Thoracic aorta (tissue), 2 donors: ENCODE results near the gene RPS6KA5. TPM values are rescaled to one million over a fixed set of nuclear protein-coding genes. Genes with fewer than 3 reads are reported as not detected.
"Not testable (repeated sequence)": the region's sequence is repeated elsewhere in the genome, so short reads cannot be mapped to it uniquely, and the experiment has no call there.

ENCODE experiments used
- ATAC-seq: fragments of 150-250 bp; one replicate; pipeline ENCODE4 v1.8.0; 2017; ENCODE audit warnings: low read depth; ENCODE audit not compliant: insufficient number of reproducible peaks, low FRiP score
- DNase-seq: peaks from one replicate; pipeline ENCODE4 v3.0.0-alpha.2; 2020; ENCODE audit warnings: low spot score
- H3K27ac ChIP-seq, 2 donors: fragments of 200-600 bp; sonication (generic); 1 replicate in 1 of 2; 2 replicates in 1 of 2; pipeline ENCODE4 v1.5.1; 2016; ENCODE audit warnings: mild to moderate bottlenecking in 2 of 2, moderate library complexity in 2 of 2
- H3K27me3 ChIP-seq: fragments of 200-600 bp; sonication (generic); replicated peaks from 2 replicates; pipeline ENCODE4 v1.6.0; 2016; ENCODE audit warnings: mild to moderate bottlenecking; ENCODE audit not compliant: insufficient read depth
- H3K36me3 ChIP-seq: fragments of 200-600 bp; sonication (generic); one replicate; pipeline ENCODE4 v1.5.1; 2016
- H3K4me1 ChIP-seq, 2 donors: fragments of 200-600 bp; sonication (generic); 1 replicate in 1 of 2; 2 replicates in 1 of 2; pipeline versions ENCODE4 v1.5.1 to v1.6.0; 2016; ENCODE audit warnings: low read depth in 2 of 2, mild to moderate bottlenecking in 1 of 2; ENCODE audit not compliant: control insufficient read depth in 1 of 2
- H3K4me3 ChIP-seq: fragments of 200-600 bp; sonication (generic); 2 replicates; pipeline ENCODE4 v1.5.1; 2016; ENCODE audit warnings: mild to moderate bottlenecking
- H3K9me3 ChIP-seq: fragments of 200-600 bp; sonication (generic); 2 replicates; pipeline ENCODE4 v1.5.1; 2016
- CTCF ChIP-seq: fragments of 200-600 bp; sonication (generic); IDR thresholded peaks from one replicate; pipeline ENCODE4 v1.5.1; 2019; ENCODE audit warnings: antibody characterized with exemption
- total RNA-seq, 2 donors: library from RNA; depleted of rRNA; stranded (reverse); fragments of >200 nt; gene quantifications; one replicate each; pipeline versions ENCODE4 v1.1.0 to v1.2.3, GENCODE V29; 2016

RPS6KA5 gene
- total RNA-seq, 2 donors from 2014 or later, result 1.4 to 4.6 TPM

- ATAC-seq (no peak), DNase-seq (no peak)
- Histone ChIP-seq H3K27me3 (no peaks in the 10 kb centered on the region), H3K4me3 (no peak overlapping the region), H3K9me3 (peaks cover 11% of the 10 kb centered on the region), H3K4me1 (no peaks in the 10 kb centered on the region), H3K27ac (no peak overlapping the region), H3K36me3 (no peaks in the 10 kb centered on the region)
- no peak for TF ChIP-seq CTCF
Observed at GRCh38 chr14:90942511-90942910, 117.9 kb downstream of the RPS6KA5 start.

GRCh38 chr14:90941706-90942105, 118.7 kb downstream of the RPS6KA5 start:
- no peaks in the 10 kb centered on the region for H3K36me3 ChIP-seq

GRCh38 chr14:90940318-90940962, 120.0 kb downstream of the RPS6KA5 start:
- Histone ChIP-seq H3K36me3 (no peaks in the 10 kb centered on the region), H3K27me3 (no peaks in the 10 kb centered on the region), H3K27ac (no peak overlapping the region), H3K4me1 (no peaks in the 10 kb centered on the region), H3K9me3 (peaks cover 11% of the 10 kb centered on the region), H3K4me3 (no peak overlapping the region)
- no peak for DNase-seq
- TF ChIP-seq CTCF, result no peak
- ATAC-seq, result no peak

More at GRCh38 chr14:90941706-90942105, 118.7 kb downstream of the RPS6KA5 start:
- Histone ChIP-seq H3K4me1 (no peaks in the 10 kb centered on the region), H3K27ac (no peak overlapping the region), H3K27me3 (no peaks in the 10 kb centered on the region), H3K9me3 (peaks cover 11% of the 10 kb centered on the region), H3K4me3 (no peak overlapping the region)
- ATAC-seq (no peak), DNase-seq (no peak)
- TF ChIP-seq CTCF, result no peak

GRCh38 chr14:90939252-90939795, 121.1 kb downstream of the RPS6KA5 start:
- not testable (repeated sequence) for DNase-seq, ATAC-seq, H3K27ac ChIP-seq, H3K27me3 ChIP-seq, H3K4me3 ChIP-seq, H3K36me3 ChIP-seq, H3K4me1 ChIP-seq
- H3K9me3 ChIP-seq, result peaks cover 11% of the 10 kb centered on the region

- no peak for TF ChIP-seq CTCF
- Histone ChIP-seq H3K9me3 (peaks cover 11% of the 10 kb centered on the region), H3K36me3 (no peaks in the 10 kb centered on the region), H3K27ac (no peak overlapping the region), H3K27me3 (no peaks in the 10 kb centered on the region), H3K4me1 (peaks cover 0 to 3% of the 10 kb centered on the region in 2 donors), H3K4me3 (no peak overlapping the region)
- ATAC-seq, result no peak
- DNase-seq, result no peak
Observed at GRCh38 chr14:90938615-90939014, 121.8 kb downstream of the RPS6KA5 start.
